HG02623 (cell line): ENCODE results near the gene CLRN3.

Source experiments
- ATAC-seq: cut with Tn5 transposase; IDR thresholded peaks from one replicate; pipeline ENCODE4 v1.9.1; 2021; ENCODE audit warnings: moderate library complexity; ENCODE audit not compliant: unreplicated experiment

CLRN3 gene

DNA sequence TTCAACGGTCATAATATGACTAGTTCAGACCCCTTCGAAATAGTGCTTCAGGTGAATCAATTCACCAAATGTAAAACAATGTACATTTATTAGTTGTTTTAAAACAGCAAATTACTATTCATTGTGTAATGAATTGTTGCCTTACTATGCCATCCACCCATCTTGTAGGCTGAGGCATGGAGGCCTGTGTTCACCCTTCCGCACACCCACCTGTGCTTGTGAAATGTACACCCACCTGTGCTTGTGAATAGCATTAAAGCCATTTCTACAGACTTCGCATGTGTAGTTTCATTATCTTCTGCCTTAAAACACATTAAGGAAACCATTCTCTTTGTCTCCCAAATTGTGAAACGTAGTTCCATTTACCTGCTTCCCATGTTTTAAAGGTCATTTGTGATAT lies 16.8 kb downstream of the CLRN3 start:
- ATAC-seq, result no peak

DNA sequence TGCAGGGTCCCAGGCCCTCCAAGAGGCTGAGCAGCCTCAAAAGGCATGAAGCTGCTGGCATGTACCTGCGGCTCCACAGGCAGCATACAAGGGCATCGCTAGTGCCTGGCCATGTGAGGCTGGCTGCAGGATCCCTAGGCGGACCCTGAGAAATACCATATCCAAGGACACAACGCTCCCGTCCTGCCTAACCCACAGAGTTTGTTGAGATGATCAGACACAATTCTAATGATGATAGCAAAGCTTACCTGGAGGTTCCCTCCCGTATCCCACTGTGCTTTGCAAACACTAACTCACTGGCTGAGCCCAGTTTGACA lies 17.3 kb downstream of the CLRN3 start:
- ATAC-seq, result no peak

DNA sequence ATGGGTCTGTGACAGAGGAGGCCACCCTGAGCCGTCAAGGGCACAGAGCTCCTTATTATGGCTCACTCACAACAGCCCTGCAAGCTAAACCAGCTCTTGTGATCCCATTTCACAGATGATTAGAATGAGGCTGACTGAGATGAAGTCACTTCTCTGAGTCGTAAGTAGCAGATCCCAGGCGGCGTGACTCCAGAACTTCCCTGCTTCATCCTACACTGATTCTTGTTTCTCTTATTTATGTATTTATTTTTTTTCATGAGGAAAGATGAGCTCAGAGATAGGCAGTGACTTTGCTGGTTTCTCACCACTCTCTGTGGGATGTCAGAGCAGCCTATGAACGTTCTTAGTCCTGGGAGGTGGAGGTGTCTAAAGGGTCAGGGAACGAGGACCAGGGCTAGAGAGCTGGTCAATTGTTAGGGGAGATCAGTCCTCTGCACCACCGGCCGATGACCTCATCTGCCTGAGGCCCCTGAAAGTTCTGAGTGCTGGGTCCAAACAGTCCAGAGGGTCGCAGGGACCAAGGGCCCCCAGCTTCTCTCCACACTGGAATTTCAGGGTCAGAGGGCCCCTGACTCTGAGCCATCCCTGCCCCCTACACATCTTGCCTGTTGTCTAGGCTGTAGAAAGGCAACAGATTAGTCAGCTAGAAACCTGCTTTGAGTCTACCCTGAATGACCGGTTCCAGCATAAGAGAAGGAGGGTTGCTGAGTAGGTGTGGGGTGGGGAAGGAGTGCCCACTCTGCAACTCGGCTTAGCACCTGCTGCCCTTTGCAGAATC lies 17.9 kb downstream of the CLRN3 start:
- ATAC-seq, result no peak

DNA sequence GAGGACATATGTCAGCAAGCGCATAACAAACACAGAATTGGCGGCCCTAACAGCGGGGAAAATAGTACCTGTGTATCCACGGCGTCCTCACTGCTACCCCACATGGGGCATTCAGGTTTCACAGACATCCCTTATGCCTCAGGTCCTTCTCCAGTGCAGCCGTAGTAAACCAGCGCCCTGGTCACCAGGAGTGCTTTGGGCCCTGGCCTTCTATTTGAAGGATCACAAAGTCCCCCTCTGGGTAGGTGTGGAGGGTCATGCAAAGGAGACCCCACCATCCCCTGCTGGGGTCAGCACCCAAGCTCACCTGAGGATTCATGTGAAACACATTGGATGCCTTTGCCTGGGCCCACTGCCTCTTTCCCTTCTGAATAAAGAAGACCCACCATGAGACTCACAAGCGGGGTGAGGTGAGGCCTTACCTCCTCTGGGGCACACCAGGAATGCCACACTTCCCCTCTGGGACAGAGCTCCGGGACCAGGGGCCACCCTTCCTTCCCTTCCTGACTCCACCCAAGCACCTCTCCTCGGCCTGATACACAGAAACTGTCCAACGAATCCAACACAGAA lies 18.8 kb downstream of the CLRN3 start:
- ATAC-seq, result no peak

DNA sequence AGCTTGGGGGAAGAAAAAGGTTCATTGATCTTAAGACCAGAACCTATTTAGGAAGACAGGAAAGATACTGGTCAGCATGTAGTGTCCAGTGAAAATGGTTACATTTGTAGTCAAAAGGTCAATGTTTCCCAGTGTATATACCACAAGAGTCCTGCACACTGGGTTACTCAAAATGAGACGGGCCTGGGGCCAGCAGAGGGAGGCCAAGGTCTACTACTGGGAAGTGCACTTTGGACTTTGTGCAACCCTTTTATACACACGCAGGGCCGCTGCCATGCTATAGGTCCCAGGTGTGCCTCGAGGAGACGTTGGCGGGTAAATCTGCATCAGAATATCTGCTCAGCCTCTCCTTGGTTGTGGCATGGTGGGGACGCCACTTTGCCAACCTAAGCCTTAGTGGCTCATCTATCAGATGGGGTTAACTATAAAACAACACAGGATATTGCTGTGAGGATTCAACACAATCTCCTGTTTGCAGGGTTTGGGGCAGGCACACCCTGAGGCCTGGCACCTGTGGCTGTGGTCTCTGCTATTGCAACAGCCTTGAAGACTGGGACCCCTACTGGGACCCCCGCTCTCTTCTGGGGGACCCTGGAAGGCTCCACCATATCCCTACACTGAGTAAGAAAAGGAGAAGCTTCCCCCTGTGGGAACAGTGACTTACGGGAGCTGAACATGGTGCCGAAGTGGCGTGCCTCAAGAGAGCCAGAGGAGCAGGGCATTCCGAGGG lies 19.7 kb downstream of the CLRN3 start:
- ATAC-seq, result no peak

DNA sequence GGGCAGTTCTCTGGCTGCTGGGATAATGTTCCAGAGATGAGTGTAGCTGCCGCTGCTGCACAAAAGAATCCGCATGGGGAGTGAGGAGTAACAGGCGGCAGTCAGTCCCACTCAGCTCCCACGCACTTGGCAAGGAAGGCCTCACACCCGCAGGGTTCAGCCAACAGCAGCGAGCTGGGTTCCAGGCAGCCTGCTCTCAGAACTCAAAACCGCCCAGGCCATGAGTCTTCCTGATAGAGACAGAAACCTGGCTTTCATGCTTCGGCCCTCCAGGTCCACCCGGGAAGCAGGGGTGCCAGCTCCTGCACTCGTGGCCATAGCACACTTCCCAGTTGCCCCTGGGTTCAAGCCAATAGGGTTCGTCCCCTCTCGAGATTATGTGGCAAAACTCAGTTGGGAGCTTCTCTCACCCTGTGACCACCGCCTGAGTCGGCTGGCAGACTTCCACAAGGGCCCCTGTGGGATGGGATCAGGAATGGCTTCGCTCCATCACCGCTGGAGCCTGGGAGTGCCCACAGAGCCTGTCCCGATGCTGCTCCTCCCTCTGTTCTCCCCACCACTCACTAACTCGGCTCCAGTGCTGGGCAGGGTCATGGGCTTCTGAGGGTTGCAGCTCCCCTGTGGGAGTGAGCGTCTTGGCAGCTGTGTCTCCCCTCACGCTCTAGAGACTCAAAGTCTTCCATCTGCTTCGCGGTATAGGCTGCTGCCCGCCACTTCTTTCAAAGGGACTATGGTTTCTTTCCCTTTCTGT lies 20.6 kb downstream of the CLRN3 start:
- ATAC-seq, result no peak

DNA sequence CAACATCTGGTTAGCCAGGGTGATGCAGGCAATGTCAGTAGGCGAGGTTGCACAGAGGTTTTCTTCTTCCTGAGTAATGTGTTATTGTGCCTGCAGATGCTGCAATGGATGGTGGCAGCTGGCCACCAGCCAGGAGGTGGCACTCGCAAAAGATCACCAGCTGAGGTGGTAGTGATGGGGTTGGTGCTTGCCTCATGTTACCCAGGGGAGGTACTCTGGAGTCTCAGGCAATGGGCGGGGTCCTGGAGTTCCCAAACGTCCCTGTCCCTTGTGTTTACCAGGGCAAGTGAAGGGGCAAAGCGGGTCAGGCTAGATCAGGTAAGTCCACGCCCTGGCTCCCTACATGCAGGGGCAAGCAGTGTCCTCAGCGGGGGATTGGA lies 21.1 kb downstream of the CLRN3 start:
- no peak for ATAC-seq

DNA sequence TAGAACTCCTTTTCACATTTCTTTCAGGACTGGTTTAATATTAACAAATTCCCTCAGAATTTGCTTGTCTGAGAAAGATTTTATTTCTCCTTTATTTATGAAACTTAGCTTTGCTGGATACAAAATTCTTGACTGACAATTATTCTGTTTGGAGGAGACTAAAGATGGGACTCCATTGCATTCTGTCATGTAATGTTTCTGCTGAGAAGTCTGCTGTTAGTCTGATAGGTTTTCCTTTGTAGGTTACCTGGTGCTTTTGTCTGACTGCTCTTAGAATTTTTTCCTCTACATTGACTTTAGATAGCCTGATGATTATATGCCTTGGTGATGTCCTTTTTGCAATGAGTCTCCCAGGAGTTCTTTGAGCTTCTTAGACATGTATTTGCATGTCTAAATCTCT lies 23.4 kb downstream of the CLRN3 start:
- ATAC-seq, result no peak

DNA sequence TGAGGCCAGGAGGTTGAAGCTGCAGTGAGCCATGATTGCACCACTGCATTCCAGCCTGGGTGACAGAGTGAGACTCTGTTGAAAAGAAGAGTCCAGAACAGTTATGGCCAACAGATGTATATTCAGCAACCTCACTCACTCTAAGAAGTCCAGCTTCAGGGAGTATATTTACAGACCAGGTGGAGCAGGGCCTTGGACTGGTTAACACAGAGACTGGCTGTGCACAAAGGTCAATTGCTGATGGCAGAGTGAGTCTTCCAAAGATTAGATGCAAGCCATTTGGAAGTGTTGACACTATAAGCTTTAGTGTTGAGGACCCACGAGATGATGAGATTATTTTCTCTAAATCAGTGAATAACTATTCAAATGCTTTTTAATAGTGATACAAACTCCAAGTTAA lies 24.9 kb downstream of the CLRN3 start:
- ATAC-seq, result no peak

DNA sequence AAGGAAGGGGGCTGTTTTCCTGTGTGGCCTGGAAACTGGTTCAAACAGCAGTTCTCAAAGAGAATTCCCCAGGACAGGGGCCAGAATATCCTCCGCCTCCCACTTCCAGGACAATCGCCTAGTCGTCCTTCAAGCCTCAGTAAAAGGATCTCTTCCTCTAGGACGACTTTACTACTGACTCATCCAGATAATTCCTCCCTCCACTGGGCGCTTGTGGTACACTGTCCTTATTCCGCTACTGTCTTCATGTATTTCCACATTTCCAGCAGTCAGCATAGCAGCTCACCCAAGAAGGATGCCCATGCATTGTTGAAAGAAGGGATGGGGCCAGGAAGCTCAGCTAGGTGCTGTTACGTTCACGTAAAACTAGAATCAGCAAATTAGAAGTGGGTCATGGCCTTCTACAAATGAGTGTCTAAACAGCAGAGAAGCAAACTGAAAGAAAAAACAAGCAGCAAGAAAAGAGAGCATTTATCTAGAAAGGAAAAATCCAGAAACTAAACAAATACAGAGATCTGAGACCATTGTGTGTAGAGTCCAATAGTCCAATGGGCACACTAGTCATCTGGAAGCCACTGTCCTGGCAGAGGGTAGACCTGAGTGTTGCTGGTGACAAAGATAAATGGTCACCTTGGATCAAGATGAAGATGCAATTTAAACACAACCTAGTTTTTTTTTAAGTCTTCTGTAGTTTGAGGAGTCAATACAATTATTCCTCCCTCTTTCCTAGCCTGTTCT lies 26.3 kb downstream of the CLRN3 start:
- ATAC-seq, result no peak

DNA sequence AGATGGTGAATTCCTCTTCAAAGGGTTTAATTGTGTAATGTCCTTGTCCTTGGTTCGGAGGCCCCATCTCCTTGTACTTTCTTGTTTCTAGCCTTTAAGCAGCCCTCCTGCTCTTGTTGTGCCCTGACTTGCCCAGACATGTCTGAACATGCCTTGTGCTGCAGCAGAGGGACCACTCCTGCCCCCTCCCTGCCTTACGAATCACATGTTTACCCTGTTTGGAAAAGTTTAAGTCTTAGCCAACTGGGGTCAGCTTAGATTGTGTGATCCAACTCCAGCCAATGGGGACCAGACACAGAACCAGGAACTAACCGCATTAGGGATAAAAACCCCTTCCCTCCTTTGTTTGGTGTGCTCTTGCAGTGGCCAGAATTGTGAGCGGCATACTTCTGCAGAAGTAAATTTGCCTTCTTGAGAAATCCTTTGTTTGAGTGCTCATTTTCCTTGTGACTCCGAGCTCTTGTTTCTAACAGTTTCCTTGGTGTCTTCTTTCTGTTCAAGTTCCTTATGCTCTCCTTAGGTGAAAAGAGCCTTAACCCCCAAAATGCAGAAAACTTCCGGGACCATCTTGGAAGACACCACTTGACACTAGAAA lies 29.4 kb downstream of the CLRN3 start:
- no peak for ATAC-seq

DNA sequence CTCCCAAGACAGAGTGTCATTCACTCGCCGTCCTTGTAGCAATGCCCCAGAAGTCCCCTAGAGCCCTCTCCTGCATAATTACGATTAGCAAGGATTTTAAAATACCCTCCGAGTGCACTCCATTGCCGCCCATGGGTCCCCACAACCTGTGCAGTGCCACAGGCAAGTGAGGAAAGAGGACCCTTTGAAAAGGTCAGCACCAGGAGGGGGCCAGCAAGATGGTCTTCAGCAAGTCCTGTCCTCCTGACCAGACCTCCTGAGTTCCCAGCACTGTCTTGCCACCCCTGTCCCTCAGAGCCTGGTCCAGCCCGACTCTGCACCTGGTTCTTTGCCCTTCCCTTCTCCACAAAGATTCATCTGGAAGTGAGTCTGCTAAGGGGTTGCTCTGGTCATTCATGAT lies 32.1 kb downstream of the CLRN3 start:
- no peak for ATAC-seq

DNA sequence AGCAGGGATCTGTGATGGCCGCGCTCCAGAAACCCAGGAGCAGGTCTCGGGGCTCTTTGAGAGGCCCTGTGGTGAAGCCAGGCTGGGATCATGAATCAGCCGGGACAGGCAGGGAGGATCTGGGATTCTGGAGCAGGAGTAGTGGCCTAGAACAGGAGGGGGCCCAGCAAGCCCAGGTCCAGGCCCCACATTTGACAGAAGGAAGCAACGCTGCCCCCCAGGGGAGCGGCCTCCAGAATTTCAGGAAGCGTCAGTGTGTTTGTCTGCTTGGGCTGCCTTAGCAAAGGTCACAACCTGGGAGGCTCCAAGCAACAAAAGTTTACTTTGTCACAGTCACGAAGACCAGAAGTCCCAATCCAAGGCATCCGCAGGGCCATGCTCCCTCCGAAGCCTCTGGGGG lies 36.8 kb downstream of the CLRN3 start:
- no peak for ATAC-seq

DNA sequence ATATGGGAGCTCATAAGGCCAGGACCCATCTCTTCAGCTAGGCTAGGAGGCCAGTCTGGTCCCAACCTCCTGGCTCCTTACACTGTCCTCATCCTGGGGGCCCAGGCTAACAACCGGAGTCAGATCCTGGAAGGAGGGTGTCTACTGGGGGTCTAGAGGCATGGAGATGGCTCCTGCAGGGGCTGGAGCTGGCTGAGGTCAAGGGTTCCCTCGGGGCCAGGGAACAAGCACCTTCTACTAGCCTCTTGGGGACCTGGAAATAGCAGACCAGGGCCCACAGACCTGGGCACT lies 37.2 kb downstream of the CLRN3 start:
- no peak for ATAC-seq

DNA sequence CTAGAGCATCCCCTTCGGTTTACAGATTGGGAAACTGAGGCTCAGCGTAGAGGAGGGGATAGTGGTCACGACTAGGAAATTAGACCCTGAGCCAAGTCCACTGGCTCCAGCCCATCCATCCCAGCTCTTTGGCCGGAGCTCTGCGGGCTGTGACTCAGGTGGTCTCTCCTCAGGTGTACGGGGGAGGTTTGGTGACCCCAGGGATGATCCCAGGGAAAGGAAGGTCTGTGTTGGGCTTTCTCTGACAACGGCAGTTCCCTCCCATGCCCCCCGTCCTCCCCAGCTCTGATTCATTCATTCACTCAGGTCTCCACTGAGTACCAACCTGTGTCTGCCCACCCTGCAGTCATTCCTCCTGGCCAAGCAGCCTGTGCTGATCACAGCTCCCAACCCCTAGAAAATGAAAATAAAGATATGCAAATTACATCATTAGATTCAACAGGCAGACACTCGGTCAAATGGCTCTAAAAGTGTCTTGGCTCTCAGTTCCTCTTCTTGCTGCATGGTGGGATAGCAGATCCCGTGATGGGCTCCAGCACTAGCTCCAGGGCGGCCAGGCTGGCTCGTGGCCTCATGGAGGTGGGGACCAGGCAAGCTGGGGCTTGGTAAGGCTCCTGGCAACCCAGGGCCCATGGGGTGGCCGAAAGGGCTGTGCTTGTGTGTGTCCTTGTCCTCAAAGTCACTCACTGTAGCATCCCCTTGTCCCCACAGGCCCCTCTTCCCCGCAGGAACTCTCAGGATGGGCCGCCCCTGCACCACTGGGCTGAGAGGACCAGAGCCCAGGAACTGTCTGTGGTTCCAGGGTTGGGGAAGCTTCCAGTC lies 37.8 kb downstream of the CLRN3 start:
- peak; percentile 30 for ATAC-seq

DNA sequence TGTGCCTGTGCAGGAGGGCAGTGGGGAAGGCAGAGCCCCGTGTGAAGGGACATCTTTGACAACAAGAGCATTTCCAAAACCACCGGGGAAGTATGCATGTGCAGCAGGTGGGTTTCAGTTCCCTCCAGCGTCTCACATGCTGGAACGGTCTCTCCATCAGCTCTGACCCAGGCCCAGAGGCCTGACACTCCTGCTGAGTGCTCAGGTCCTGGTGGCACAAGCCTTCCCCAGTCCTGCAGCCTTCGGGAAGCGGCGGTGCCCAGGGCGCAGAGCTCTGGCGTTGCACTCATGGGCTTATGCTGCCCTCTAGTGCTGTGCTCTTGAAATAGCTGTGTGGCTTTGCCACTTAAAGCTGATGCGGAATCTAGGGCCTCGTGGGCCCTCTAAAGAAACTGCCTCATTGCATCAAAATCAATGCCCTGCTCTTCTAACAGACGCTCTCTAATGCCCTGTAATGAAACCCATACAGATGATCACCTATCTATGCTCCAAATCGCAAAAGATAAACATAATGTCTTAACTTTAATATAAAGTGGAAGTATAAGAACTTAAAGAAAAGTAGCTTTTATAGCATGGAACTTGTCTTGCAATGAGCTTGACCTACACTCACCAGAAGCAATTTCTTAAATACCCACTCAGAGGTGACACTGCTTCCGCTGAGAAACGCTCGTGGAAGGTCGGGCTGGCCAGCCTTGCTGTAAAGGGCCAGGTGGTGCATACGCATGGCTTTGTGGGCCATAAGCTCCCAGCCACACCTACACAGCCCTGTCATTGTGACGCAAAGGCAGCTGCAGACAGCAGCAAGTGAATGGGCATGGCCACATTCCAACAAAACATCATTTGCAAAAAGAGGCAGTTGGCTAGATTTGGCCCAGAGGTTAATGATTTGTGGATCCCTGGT lies 38.6 kb downstream of the CLRN3 start:
- peak; percentile 53 for ATAC-seq

DNA sequence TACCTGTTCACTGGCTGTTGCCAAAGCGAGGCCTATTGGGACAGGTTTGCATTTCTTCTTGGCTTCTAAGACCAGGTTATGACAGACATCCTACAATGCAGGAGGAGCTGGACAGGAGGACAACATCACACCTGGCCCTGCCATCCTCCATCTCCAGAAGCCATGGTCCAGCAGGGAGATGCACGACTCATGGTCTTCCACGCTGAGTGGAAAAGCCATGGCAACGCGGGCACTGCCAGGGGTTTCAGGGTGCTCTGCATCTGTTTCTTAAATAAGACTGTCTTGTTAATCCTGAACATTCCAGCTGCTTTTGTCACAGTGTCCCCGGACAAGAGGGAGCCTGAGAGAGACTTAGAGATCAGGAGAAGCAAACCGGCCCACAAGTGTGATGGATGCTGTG lies 40.3 kb downstream of the CLRN3 start:
- ATAC-seq, result no peak

DNA sequence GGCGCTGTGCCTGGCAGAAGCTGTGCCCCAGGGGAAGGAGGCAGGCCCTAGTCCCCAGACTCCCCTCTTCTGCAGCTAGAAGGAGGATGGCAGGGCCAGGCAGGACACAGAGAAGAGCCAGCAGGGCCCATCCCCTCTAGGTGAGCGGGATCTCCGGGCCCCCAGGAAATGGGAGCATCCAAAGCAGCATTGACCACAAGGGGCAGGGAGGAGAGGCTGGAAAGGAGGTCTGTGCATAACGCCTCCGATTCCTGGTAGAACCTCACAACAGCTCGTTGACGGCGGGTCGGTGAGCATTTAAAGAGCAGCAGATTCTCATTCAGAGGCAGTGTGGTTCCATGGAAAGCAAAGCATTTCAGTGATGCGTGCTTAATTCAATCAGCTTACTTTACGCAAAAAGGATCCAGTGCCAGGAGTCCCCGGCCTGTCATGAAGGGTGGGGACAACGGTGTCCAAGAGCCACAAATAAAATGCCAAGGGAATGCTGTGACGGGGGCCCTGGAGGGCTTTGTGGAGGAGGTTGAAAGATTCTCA lies 41.0 kb downstream of the CLRN3 start:
- ATAC-seq, result no peak

DNA sequence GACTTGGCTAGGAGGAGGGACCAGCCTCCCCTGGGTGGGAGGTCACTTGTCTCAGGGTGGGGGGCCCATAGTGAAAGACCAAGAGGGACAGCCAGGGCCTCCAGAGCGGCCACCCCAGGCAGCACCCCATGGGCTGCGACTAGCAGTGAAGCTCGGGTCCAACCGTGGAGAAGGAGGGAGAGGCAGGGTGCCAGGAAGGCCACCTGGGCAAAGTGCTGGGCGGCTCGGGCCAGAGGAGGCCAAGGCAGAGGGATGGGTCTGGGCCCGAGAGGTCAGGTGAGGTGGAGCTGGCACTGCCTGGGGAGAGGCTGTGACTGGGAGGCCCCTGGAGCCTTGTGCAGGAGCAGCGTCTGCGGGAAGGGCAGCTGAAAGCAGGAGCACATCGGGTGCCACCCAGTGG lies 41.8 kb downstream of the CLRN3 start:
- no peak for ATAC-seq
